Loucy (cell line): ENCODE measurements around the gene PRMT2.

Experiments used
- H2AFZ ChIP-seq: fragments of 200-600 bp; sonication (generic); 2 replicates; pipeline ENCODE4 v1.6.0; 2016; ENCODE audit warnings: antibody characterized with exemption, mild to moderate bottlenecking, low read length, moderate library complexity
- H3F3A ChIP-seq: fragments of 200-600 bp; 2 replicates; pipeline ENCODE4 v1.6.0; 2016; ENCODE audit warnings: antibody characterized with exemption, low read depth, mild to moderate bottlenecking
- H3K27me3 ChIP-seq: fragments of 200-600 bp; sonication (generic); 2 replicates; pipeline ENCODE4 v1.6.1; 2014; ENCODE audit warnings: low read length, mild to moderate bottlenecking; ENCODE audit not compliant: insufficient read depth, poor library complexity, severe bottlenecking
- H3K36me3 ChIP-seq: fragments of 200-600 bp; sonication (generic); 2 replicates; pipeline ENCODE4 v1.6.1; 2016; ENCODE audit warnings: low read length; ENCODE audit not compliant: insufficient read depth
- H3K4me1 ChIP-seq: fragments of 200-600 bp; sonication (generic); 2 replicates; pipeline ENCODE4 v1.5.1; 2014; ENCODE audit warnings: low read length, mild to moderate bottlenecking; ENCODE audit not compliant: insufficient read depth, poor library complexity, severe bottlenecking
- H3K4me2 ChIP-seq: fragments of 200-600 bp; sonication (generic); 2 replicates; pipeline ENCODE4 v1.6.0; 2014; ENCODE audit warnings: antibody characterized with exemption, low read length, low read depth, mild to moderate bottlenecking; ENCODE audit not compliant: poor library complexity, severe bottlenecking
- H3K4me3 ChIP-seq: fragments of 200-600 bp; sonication (generic); 2 replicates; pipeline ENCODE4 v1.5.1; 2014; ENCODE audit warnings: low read length, mild to moderate bottlenecking, mixed read lengths; ENCODE audit not compliant: poor library complexity, severe bottlenecking
- H3K79me2 ChIP-seq: fragments of 200-600 bp; sonication (generic); 2 replicates; pipeline ENCODE4 v1.6.1; 2014; ENCODE audit warnings: low read length; ENCODE audit not compliant: insufficient read depth
- H3K9ac ChIP-seq: fragments of 200-600 bp; sonication (generic); 2 replicates; pipeline ENCODE4 v1.6.0; 2014; ENCODE audit warnings: mild to moderate bottlenecking, low read depth, low read length, moderate library complexity; ENCODE audit not compliant: poor library complexity, severe bottlenecking
- H3K9me2 ChIP-seq: fragments of 200-600 bp; sonication (generic); replicated peaks from 2 replicates; pipeline ENCODE4 v1.6.1; 2016; ENCODE audit warnings: low read depth, low read length, mixed read lengths
- H3K9me3 ChIP-seq: fragments of 200-600 bp; sonication (generic); 2 replicates; pipeline ENCODE4 v1.6.1; 2014; ENCODE audit warnings: mild to moderate bottlenecking, antibody characterized with exemption, low read length, low read depth; ENCODE audit not compliant: insufficient read depth
- H4K20me1 ChIP-seq: fragments of 200-600 bp; sonication (generic); 2 replicates; pipeline ENCODE4 v1.6.0; 2014; ENCODE audit warnings: antibody characterized with exemption, low read length, mild to moderate bottlenecking; ENCODE audit not compliant: insufficient read depth, poor library complexity, severe bottlenecking
- CTCF ChIP-seq: fragments of 200-600 bp; sonication (generic); conservative IDR thresholded peaks from 2 replicates; pipeline ENCODE4 v1.5.1; 2014; ENCODE audit warnings: mild to moderate bottlenecking, antibody characterized with exemption, low read length
- EZH2phosphoT487 ChIP-seq: fragments of 200-600 bp; IDR thresholded peaks from 2 replicates; pipeline ENCODE4 v1.6.1; 2018; ENCODE audit warnings: antibody characterized with exemption, mild to moderate bottlenecking, moderate library complexity, borderline replicate concordance

Gene PRMT2

GRCh38 chr21:46626536-46626935 is 8.9 kb upstream of the PRMT2 start:
- H3K9me2 ChIP-seq = no peaks in the 10 kb centered on the region
- H3K27me3 ChIP-seq = no peaks in the 10 kb centered on the region
- H3K4me2 ChIP-seq = no peak overlapping the region
- H3K36me3 ChIP-seq = no peaks in the 10 kb centered on the region
- no peaks in the 10 kb centered on the region for H3K79me2 ChIP-seq
- peaks cover 17% of the 10 kb centered on the region for H3K4me1 ChIP-seq
- peaks cover 14% of the 10 kb centered on the region; the same call in 1 of the 2 replicates for H3K9me3 ChIP-seq
- H4K20me1 ChIP-seq = no peaks in the 10 kb centered on the region
- H2AFZ ChIP-seq = no peak overlapping the region
- 0 out of 2 replicates have a peak, but pooled peaks cover 3% of the 10 kb centered on the region for H3F3A ChIP-seq
- TF ChIP-seq EZH2phosphoT487 = no peak
- TF ChIP-seq CTCF = no peak
- no peak overlapping the region for H3K4me3 ChIP-seq
- no peak overlapping the region for H3K9ac ChIP-seq

- no peaks in the 10 kb centered on the region for H4K20me1 ChIP-seq
- H3K9me2 ChIP-seq = no peaks in the 10 kb centered on the region
- peaks cover 12% of the 10 kb centered on the region for H3K4me1 ChIP-seq
- no peak for TF ChIP-seq EZH2phosphoT487
- TF ChIP-seq CTCF = no peak
- H3K36me3 ChIP-seq = no peaks in the 10 kb centered on the region
- H3K4me3 ChIP-seq = no peak overlapping the region
- H3K27me3 ChIP-seq = no peaks in the 10 kb centered on the region
- no peak overlapping the region for H3K4me2 ChIP-seq
- H3K79me2 ChIP-seq = no peaks in the 10 kb centered on the region
- peaks cover 14% of the 10 kb centered on the region; the same call in 1 of the 2 replicates for H3K9me3 ChIP-seq
- 0 out of 2 replicates have a peak, but pooled peaks cover 3% of the 10 kb centered on the region for H3F3A ChIP-seq
- H2AFZ ChIP-seq = no peak overlapping the region
- H3K9ac ChIP-seq = no peak overlapping the region
Observed at GRCh38 chr21:46626975-46627501, 8.4 kb upstream of the PRMT2 start.

DNA sequence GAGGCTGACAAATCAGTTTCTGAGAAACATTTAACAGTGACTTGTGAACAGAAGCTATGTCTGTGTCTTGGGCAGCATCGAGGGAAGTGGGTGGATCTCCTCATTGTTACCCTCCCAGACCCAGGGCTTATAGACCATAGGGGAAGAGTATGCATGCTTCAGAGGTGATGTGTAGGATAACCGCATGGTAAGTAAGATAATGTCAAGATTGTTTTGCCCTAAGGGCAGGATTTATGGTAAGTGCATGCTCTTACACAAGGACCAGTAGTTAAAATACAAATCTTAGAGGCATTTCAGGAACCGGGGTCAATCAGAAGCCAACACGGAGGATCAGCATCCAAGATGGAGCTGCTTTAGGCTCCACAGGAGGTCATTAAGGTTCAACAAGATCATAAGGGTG is 7.7 kb upstream of the PRMT2 start:
- TF ChIP-seq CTCF = no peak
- no peak for TF ChIP-seq EZH2phosphoT487

More for the DNA sequence above, 7.7 kb upstream of the PRMT2 start:
- Histone ChIP-seq H3K79me2 (no peaks in the 10 kb centered on the region), H2AFZ (no peak overlapping the region), H3K27me3 (no peaks in the 10 kb centered on the region), H3K9me3 (peaks cover 14% of the 10 kb centered on the region; the same call in 1 of the 2 replicates), H3K4me1 (peaks cover 5% of the 10 kb centered on the region), H3F3A (no peaks in the 10 kb centered on the region), H3K4me3 (no peak overlapping the region), H3K4me2 (no peak overlapping the region), H3K36me3 (no peaks in the 10 kb centered on the region), H3K9ac (no peak overlapping the region), H4K20me1 (no peaks in the 10 kb centered on the region), H3K9me2 (no peaks in the 10 kb centered on the region)
